KOPT-K1 (cell line): Measurements from ENCODE around the gene IMPG1.

Experiments used
- H3K27ac ChIP-seq: fragments of 200-600 bp; sonication (generic); 2 replicates; pipeline ENCODE4 v1.5.1; 2016; ENCODE audit warnings: antibody characterized with exemption, mild to moderate bottlenecking, low read depth, low read length; ENCODE audit not compliant: poor library complexity, severe bottlenecking
- H3K36me3 ChIP-seq: fragments of 200-600 bp; sonication (generic); 2 replicates; pipeline ENCODE4 v1.5.1; 2017; ENCODE audit warnings: antibody characterized with exemption, mild to moderate bottlenecking, low read length, moderate library complexity; ENCODE audit not compliant: insufficient read depth
- H3K9me3 ChIP-seq: fragments of 200-600 bp; sonication (generic); 2 replicates; pipeline ENCODE4 v1.5.1; 2017; ENCODE audit warnings: antibody characterized with exemption, low read length, mild to moderate bottlenecking; ENCODE audit not compliant: insufficient read depth, poor library complexity, severe bottlenecking

Gene IMPG1

GRCh38 chr6:76072562-76072961 lies at the start of gene IMPG1:
IMPG1 (minus strand) TSS chr6:76072662; CDS start chr6:76072488, 174 bp downstream.
- no peaks in the 10 kb centered on the region for H3K9me3 ChIP-seq
- no peak within 1 kb of the TSS for H3K27ac ChIP-seq
- H3K36me3 ChIP-seq = no peaks in the 10 kb centered on the region

- Histone ChIP-seq H3K36me3 (no peaks in the 10 kb centered on the region), H3K27ac (no peak overlapping the region)
Observed at GRCh38 chr6:76120302-76120701, 47.8 kb upstream of the IMPG1 start.

GRCh38 chr6:76073281-76073680 lies 819 bp upstream of the IMPG1 start:
- no peaks in the 10 kb centered on the region for H3K9me3 ChIP-seq
- H3K27ac ChIP-seq = no peak overlapping the region
- no peaks in the 10 kb centered on the region for H3K36me3 ChIP-seq

More at GRCh38 chr6:76120302-76120701, 47.8 kb upstream of the IMPG1 start:
- no peaks in the 10 kb centered on the region for H3K9me3 ChIP-seq

GRCh38 chr6:76057469-76057868 lies 15.0 kb downstream of the IMPG1 start:
- no peaks in the 10 kb centered on the region for H3K9me3 ChIP-seq
- H3K27ac ChIP-seq = no peak overlapping the region
- no peaks in the 10 kb centered on the region for H3K36me3 ChIP-seq

- H3K36me3 ChIP-seq = no peaks in the 10 kb centered on the region
- H3K9me3 ChIP-seq = no peaks in the 10 kb centered on the region
- H3K27ac ChIP-seq = no peak overlapping the region
Observed at GRCh38 chr6:76052314-76052713, 20.1 kb downstream of the IMPG1 start.

DNA sequence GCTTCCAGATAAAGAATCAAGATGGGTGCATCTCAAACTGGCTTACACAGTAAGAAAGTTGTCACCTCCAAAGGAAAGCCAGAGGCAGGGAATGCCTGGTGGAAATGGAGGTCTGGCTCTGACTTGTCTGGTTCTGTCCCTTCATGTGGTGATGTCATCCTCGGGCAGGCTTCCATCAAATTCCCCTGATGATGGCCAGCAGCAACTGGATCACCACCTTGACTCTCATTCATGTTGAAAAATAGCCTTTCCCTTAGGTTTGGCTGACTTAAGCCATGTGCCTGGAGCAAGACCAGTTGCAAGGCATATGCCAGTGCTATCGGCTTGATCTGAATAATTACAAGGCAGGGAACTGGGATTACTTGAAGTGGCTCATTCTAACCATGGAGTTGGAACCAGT lies 28.8 kb downstream of the IMPG1 start:
- no peaks in the 10 kb centered on the region for H3K9me3 ChIP-seq
- H3K27ac ChIP-seq = no peak overlapping the region
- no peaks in the 10 kb centered on the region for H3K36me3 ChIP-seq

DNA sequence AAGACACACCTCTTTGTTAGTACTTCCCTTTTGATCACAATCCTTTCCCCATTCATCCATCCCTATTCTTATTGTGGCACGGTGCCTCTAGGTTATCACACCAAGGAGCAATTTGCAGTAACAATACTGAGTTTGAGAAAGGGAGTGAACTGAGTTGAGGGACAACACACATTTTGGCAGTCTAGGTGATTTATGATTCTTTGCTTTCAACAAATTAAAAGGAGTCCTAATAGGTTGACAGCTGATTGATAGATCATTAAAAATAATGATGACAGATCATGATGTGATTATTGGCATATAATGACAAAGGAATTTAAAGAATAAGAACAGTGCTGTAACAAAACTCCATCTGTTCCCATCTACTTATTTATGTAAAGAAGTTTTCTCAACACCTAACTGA lies 36.7 kb downstream of the IMPG1 start:
- Histone ChIP-seq H3K36me3 (no peaks in the 10 kb centered on the region), H3K27ac (no peak overlapping the region), H3K9me3 (no peaks in the 10 kb centered on the region)

DNA sequence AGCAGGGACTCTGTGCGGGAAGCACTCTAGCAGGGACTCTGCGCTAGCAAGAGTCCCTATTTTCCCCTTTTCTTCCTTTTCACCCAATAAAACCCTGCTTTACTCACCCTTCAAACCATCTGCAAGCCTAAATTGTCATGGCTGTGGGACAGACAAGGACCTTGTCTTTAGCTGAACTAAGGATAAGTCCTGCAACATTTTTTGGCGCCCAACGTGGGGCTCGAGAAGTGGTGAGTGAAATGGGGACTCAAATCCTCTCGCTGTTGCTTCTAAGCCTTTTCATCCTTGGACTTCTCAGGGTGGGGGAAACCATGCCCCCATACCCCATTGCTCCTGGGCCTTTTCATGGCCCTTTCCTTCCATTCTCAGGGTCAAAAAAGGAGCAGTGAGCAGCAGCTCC lies 46.4 kb downstream of the IMPG1 start:
- peaks cover 25% of the 10 kb centered on the region for H3K9me3 ChIP-seq
- no peak overlapping the region for H3K27ac ChIP-seq
- no peaks in the 10 kb centered on the region for H3K36me3 ChIP-seq

DNA sequence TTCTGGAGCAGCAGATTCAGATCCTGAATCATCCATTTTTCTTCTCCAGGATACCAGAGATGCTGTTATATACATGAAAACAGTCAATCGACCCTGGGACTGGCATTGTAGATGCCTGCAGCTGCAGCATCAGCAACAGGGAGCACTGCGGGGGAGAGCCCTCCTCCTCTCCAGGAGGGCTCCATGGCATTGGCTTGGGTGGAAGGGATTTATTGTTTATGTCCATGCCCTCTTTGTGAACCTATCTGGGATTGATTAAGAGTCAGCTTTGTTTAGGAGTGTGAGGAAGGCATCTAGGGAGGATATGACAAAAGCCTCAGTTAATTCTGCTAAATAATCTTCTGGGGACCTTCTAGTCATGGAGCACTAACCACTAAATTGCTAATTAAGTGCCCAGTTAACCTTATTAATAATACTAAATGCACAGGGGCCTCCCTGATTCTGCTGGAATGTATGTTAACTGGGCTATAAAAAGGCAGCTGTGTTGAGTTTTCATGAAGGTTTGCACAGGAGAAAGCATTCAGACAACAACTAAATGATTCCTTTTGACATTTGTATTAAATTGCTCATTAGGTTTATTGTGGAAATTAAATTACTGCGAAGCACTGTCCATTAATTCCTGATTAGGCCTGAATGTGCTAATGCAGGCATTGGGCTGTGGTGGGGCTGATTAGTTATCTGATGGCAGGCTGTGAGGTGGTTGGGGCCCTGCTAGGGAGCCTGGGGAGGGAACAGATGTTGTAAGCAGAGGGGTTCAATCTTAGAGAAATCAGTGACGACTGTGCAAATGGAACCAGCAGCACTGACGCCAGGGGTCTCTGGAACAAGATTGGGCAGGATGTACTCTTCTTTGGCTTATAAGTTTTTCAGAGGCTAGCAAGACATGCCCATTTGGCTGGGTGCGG lies 57.6 kb downstream of the IMPG1 start:
- H3K9me3 ChIP-seq = no peaks in the 10 kb centered on the region
- H3K36me3 ChIP-seq = no peaks in the 10 kb centered on the region
- H3K27ac ChIP-seq = no peak overlapping the region

DNA sequence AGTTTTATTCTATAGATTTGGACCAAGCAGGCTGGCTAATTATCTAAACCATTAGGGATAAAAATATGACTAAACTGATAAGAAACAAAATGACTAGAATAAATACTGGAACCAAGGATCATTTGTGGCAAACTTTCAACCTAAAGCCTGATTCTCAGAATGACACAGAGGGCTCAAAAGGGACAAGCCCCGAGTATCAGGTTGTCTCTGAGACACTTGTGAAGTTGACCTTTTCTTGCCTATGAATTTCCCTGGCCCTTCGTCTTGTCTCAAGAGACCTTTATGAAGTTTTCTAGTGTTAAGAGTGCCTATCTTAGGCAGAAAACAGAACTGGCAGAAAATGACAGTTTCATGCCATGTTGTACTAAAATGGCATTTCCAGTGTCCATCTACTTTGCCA lies 68.3 kb downstream of the IMPG1 start:
- no peak overlapping the region for H3K27ac ChIP-seq
- H3K36me3 ChIP-seq = no peaks in the 10 kb centered on the region
- H3K9me3 ChIP-seq = no peaks in the 10 kb centered on the region

DNA sequence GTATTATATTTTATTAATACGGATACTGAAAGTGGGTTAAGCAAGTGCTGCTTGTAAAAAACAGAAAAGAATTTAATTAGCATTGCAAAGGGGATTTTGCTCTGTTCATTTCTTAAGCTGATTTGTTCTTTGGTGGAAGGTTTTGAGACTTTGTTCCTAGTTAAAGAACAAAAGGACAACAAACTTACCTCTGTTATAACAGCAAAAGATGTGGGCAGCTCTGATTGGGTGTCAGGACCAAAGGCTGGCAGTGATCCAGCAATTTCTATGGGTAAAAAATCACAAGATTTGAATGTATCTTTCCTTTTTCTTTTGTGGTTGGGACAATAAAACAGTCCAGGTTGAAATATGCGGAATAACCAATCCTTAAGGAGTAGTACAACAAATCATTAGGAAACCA lies 68.8 kb downstream of the IMPG1 start:
- Histone ChIP-seq H3K36me3 (no peaks in the 10 kb centered on the region), H3K9me3 (no peaks in the 10 kb centered on the region), H3K27ac (no peak overlapping the region)

DNA sequence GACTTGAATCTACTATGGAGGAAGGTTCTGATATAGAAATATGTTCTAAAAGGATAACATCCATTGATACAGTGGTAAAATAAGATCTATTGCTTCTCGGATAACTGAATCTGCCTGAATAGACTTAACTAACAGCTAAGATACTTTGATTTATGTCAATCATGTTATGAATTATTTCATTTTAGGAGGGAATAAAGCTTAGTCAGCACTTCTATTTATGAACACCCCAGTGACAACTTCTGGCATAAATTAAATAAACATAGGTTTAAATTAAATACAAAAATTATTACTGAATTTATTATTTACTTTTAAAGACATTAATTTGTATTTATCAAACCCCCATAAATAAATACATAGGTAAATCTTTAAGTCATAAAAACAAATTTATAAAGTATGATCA lies 69.3 kb downstream of the IMPG1 start:
- Histone ChIP-seq H3K27ac (no peak overlapping the region), H3K36me3 (no peaks in the 10 kb centered on the region), H3K9me3 (no peaks in the 10 kb centered on the region)

GRCh38 chr6:76000629-76001028 lies 71.8 kb downstream of the IMPG1 start:
- Histone ChIP-seq H3K9me3 (no peaks in the 10 kb centered on the region), H3K27ac (no peak overlapping the region), H3K36me3 (no peaks in the 10 kb centered on the region)

DNA sequence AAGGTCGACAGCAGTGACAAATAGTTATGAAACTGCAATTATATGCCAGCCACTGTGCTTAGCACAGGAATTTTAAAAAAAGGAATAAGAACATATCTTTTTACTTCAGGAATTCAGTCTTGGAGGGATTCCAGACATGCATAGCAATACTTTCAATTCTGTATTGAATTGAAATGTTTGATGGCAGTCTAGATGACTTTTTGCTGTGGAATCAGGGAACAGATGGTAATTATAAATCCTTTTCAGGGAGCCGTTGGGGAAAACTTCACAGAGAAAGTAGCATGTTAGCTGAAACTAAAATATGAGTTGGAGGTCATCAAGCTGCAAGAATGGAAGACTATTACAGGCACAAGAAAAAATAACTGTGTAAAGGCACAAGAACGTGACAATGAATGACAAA lies 74.8 kb downstream of the IMPG1 start:
- Histone ChIP-seq H3K9me3 (no peaks in the 10 kb centered on the region), H3K36me3 (no peaks in the 10 kb centered on the region), H3K27ac (no peak overlapping the region)

GRCh38 chr6:75993236-75994162 lies 79.0 kb downstream of the IMPG1 start:
- Histone ChIP-seq H3K9me3 (no peaks in the 10 kb centered on the region), H3K27ac (no peak overlapping the region), H3K36me3 (no peaks in the 10 kb centered on the region)
